Stimulated activated CD4-positive, alpha-beta T cell treated with anti-CD3 and anti-CD28 coated beads, Interleukin-2, amount 100 ng/mL, for 4 hours (primary cell): Measurements from ENCODE around the gene CLMN.
"Not testable (repeated sequence)": the region's sequence is repeated elsewhere in the genome, so short reads cannot be mapped to it uniquely, and the experiment has no call there.

Source experiments
- DNase-seq: peaks from one replicate; pipeline ENCODE4 v3.0.0-alpha.2; 2020; ENCODE audit warnings: low read depth

Gene CLMN

GRCh38 chr14:95285566-95285965 is 34.1 kb downstream of the CLMN start:
- DNase-seq, result no peak

- DNase-seq, result not testable (repeated sequence)
Measured at GRCh38 chr14:95283802-95284201, 35.9 kb downstream of the CLMN start.

- not testable (repeated sequence) for DNase-seq
Measured at GRCh38 chr14:95282986-95283380, 36.7 kb downstream of the CLMN start.

GRCh38 chr14:95282354-95282985 is 37.2 kb downstream of the CLMN start:
- DNase-seq, result no peak

GRCh38 chr14:95281560-95282176 is 38.0 kb downstream of the CLMN start:
- no peak for DNase-seq

- DNase-seq, result no peak
Measured at GRCh38 chr14:95275494-95275893, 44.2 kb downstream of the CLMN start.

- DNase-seq, result no peak
Measured at GRCh38 chr14:95274874-95275273, 44.8 kb downstream of the CLMN start.

GRCh38 chr14:95274279-95274678 is 45.4 kb downstream of the CLMN start:
- DNase-seq, result no peak

GRCh38 chr14:95273001-95273978 is 46.4 kb downstream of the CLMN start:
- no peak for DNase-seq

GRCh38 chr14:95272057-95272456 is 47.7 kb downstream of the CLMN start:
- DNase-seq, result no peak

- no peak for DNase-seq
Measured at GRCh38 chr14:95270203-95270602, 49.5 kb downstream of the CLMN start.

- DNase-seq, result no peak
Measured at GRCh38 chr14:95269493-95269892, 50.2 kb downstream of the CLMN start.

GRCh38 chr14:95268350-95268749 is 51.4 kb downstream of the CLMN start:
- no peak for DNase-seq

- DNase-seq, result no peak
Measured at GRCh38 chr14:95267306-95267705, 52.4 kb downstream of the CLMN start.

GRCh38 chr14:95265106-95266094 is 54.3 kb downstream of the CLMN start:
- DNase-seq, result peak; percentile 7

- DNase-seq, result no peak
Measured at GRCh38 chr14:95264271-95264973, 55.3 kb downstream of the CLMN start.

GRCh38 chr14:95263527-95264231 is 56.0 kb downstream of the CLMN start:
- no peak for DNase-seq

- DNase-seq, result no peak
Measured at GRCh38 chr14:95262511-95262891, 57.2 kb downstream of the CLMN start.

- no peak for DNase-seq
Measured at GRCh38 chr14:95261616-95262510, 57.8 kb downstream of the CLMN start.
